GM12878 (cell line): ENCODE measurements around the gene NTN1. TPM values are rescaled to one million over a fixed set of nuclear protein-coding genes. Genes with fewer than 3 reads are reported as not detected.

Experiments
- ATAC-seq: fragments of 200-7000 bp; cut with Tn5 transposase; 3 replicates; pipeline ENCODE4 v1.9.1; 2020; ENCODE audit warnings: mild to moderate bottlenecking, moderate library complexity
- BruUV-seq: library from RNA; stranded (reverse); fragments of 400-500 nt; replicated peaks from 2 replicates; lab custom pipeline; 2021; lab: Mats Ljungman, UMichigan
- CTCF ChIA-PET: fragments of 300-600 bp; sonication (Branson Sonifier 250); formaldehyde crosslinking; extraction: SDS; loops from one replicate; lab custom pipeline; 2021; ENCODE audit warnings: inconsistent platforms; lab: Yijun Ruan, JAX
- POLR2A ChIA-PET: fragments of 350-600 bp; formaldehyde crosslinking; extraction: SDS; loops from one replicate; lab custom pipeline; 2021; ENCODE audit warnings: inconsistent platforms; lab: Charles Lee
- RAD21 ChIA-PET: fragments of 300-600 bp; sonication (Branson Sonifier 250); formaldehyde crosslinking; loops from one replicate; lab custom pipeline; 2023; ENCODE audit warnings: antibody characterized with exemption; ENCODE audit not compliant: unreplicated experiment; lab: Charles Lee
- SMC1A ChIA-PET: fragments of 300-600 bp; sonication (Branson Sonifier 250); formaldehyde crosslinking; loops from one replicate; lab custom pipeline; 2023; ENCODE audit not compliant: unreplicated experiment, uncharacterized antibody; lab: Charles Lee
- DNase-seq: peaks from one replicate; pipeline ENCODE4 v3.0.0-alpha.2; 2011; ENCODE audit warnings: low read depth, low spot score
- FAIRE-seq: peaks from 3 replicates; lab custom pipeline; 2011; peaks lifted over from hg19 to GRCh38; lab: Jason Lieb, UNC
- H2AFZ ChIP-seq: 2 replicates; pipeline ENCODE4 v1.6.0; 2011; ENCODE audit warnings: low read depth, low read length, control low read depth; ENCODE audit not compliant: control insufficient read depth
- H3K27ac ChIP-seq: 2 replicates; pipeline ENCODE4 v1.5.1; 2011; ENCODE audit warnings: control low read depth; ENCODE audit not compliant: control insufficient read depth, insufficient read depth
- H3K27me3 ChIP-seq, 2 experiments: replicated peaks in 1 of 2; 2 replicates each; pipeline versions ENCODE4 v1.6.0 to v1.6.1; 2011; ENCODE audit warnings: low read length in 1 of 2; ENCODE audit not compliant: control insufficient read depth in 2 of 2, insufficient read depth in 2 of 2
- H3K36me3 ChIP-seq, 2 experiments: 2 replicates each; pipeline ENCODE4 v1.5.1; 2011; ENCODE audit warnings: low read length in 1 of 2; ENCODE audit not compliant: control insufficient read depth in 2 of 2, insufficient read depth in 2 of 2
- H3K4me1 ChIP-seq: 2 replicates; pipeline ENCODE4 v1.6.1; 2011; ENCODE audit warnings: mild to moderate bottlenecking, low read length, moderate library complexity, mixed read lengths; ENCODE audit not compliant: control insufficient read depth, insufficient read depth
- H3K4me2 ChIP-seq: 2 replicates; pipeline ENCODE4 v1.6.0; 2011; ENCODE audit warnings: control low read depth; ENCODE audit not compliant: control insufficient read depth, insufficient read depth
- H3K4me3 ChIP-seq: fragments of 200-600 bp; sonication (generic); 2 replicates; pipeline ENCODE4 v1.5.1; 2016
- H3K79me2 ChIP-seq: 2 replicates; pipeline ENCODE4 v1.6.0; 2011; ENCODE audit warnings: low read length; ENCODE audit not compliant: control insufficient read depth, insufficient read depth
- H3K9ac ChIP-seq: 2 replicates; pipeline ENCODE4 v1.8.0; 2011; ENCODE audit warnings: low read length, control low read depth, mixed read lengths; ENCODE audit not compliant: control insufficient read depth, insufficient read depth
- H3K9me3 ChIP-seq: replicated peaks from 3 replicates; pipeline ENCODE4 v1.5.1; 2011; ENCODE audit warnings: mild to moderate bottlenecking, low read length; ENCODE audit not compliant: control insufficient read depth, insufficient read depth
- H4K20me1 ChIP-seq: 2 replicates; pipeline ENCODE4 v1.6.0; 2011; ENCODE audit not compliant: control insufficient read depth, insufficient read depth
- BCL3 ChIP-seq: IDR thresholded peaks from 2 replicates; pipeline ENCODE4 v1.6.1; 2011; ENCODE audit warnings: borderline replicate concordance, low read depth, mild to moderate bottlenecking, moderate library complexity, low read length; ENCODE audit not compliant: insufficient read depth, poor library complexity, severe bottlenecking
- CTCF ChIP-seq, 3 experiments: IDR thresholded peaks in 2 of 3; conservative IDR thresholded peaks in 1 of 3; 2 replicates each; pipeline ENCODE4 v1.5.1; 2011; ENCODE audit warnings: low read depth in 3 of 3, low read length in 3 of 3, mild to moderate bottlenecking in 3 of 3, control low read depth in 2 of 3, moderate library complexity in 2 of 3, inconsistent platforms in 1 of 3, mixed read lengths in 1 of 3; ENCODE audit not compliant: control insufficient read depth in 2 of 3, insufficient read depth in 1 of 3; ENCODE audit errors: extremely low read depth in 1 of 3
- HDAC2 ChIP-seq: fragments of 200-600 bp; sonication (generic); IDR thresholded peaks from 2 replicates; pipeline ENCODE4 v1.6.1; 2017
- MXI1 ChIP-seq: fragments of 150-350 bp; IDR thresholded peaks from 2 replicates; pipeline ENCODE4 v1.6.1; 2011; ENCODE audit warnings: low read depth, mild to moderate bottlenecking, inconsistent platforms, low read length, improper control_type of control experiment
- NFYB ChIP-seq: IDR thresholded peaks from 2 replicates; pipeline ENCODE4 v1.6.1; 2011; ENCODE audit warnings: low read depth, mild to moderate bottlenecking, low read length, improper control_type of control experiment, moderate library complexity; ENCODE audit not compliant: insufficient read depth
- POLR2A ChIP-seq: IDR thresholded peaks from 2 replicates; pipeline ENCODE4 v1.6.1; 2011; ENCODE audit warnings: low read depth, mild to moderate bottlenecking, low read length
- RAD21 ChIP-seq: IDR thresholded peaks from 2 replicates; pipeline ENCODE4 v1.6.1; 2011; ENCODE audit warnings: mild to moderate bottlenecking, low read depth, low read length, moderate library complexity; ENCODE audit not compliant: insufficient read depth
- RAD51 ChIP-seq: fragments of 450-650 bp; IDR thresholded peaks from 2 replicates; pipeline ENCODE4 v1.6.1; 2016; ENCODE audit warnings: moderate library complexity, mild to moderate bottlenecking, inconsistent platforms
- SPI1 ChIP-seq: IDR thresholded peaks from 2 replicates; pipeline ENCODE4 v1.6.1; 2011; ENCODE audit warnings: low read depth, mild to moderate bottlenecking, low read length, moderate library complexity, borderline replicate concordance; ENCODE audit not compliant: insufficient read depth
- SREBF2 ChIP-seq: IDR thresholded peaks from 2 replicates; pipeline ENCODE4 v1.6.1; 2012; ENCODE audit warnings: mild to moderate bottlenecking, low read length
- TCF3 ChIP-seq: IDR thresholded peaks from 2 replicates; pipeline ENCODE4 v1.6.1; 2012; ENCODE audit warnings: low read depth, mild to moderate bottlenecking, low read length, borderline replicate concordance; ENCODE audit not compliant: insufficient read depth
- ZNF24 ChIP-seq: fragments of 450-650 bp; IDR thresholded peaks from 2 replicates; pipeline ENCODE4 v1.6.1; 2017; ENCODE audit warnings: antibody characterized with exemption, mild to moderate bottlenecking
- ZNF274 ChIP-seq: IDR thresholded peaks from one replicate; pipeline ENCODE4 v1.8.0; 2011; ENCODE audit not compliant: insufficient read length, insufficient read depth
- WGBS: methylation state at CpG from one replicate; pipeline ENCODE4 v1.1.6; 2016; ENCODE audit warnings: low lambda C conversion rate; ENCODE audit not compliant: insufficient replicate concordance, insufficient coverage; ENCODE audit errors: missing lambda C conversion rate; 5-methylcytosine and 5-hydroxymethylcytosine counted together
- in situ Hi-C: fragments of 300-500 bp; cut with MboI; formaldehyde crosslinking; loops from 9 replicates; pipeline ENCODE4 v1.14.3; 2018; ENCODE audit warnings: mixed read lengths
- intact Hi-C: fragments of 100-400 bp; cut with micrococcal nuclease; formaldehyde crosslinking; loops from one replicate; pipeline ENCODE4 v1.14.2; 2022; ENCODE audit not compliant: unreplicated experiment
- polyA plus RNA-seq, 11 experiments: library from polyadenylated mRNA; depleted of rRNA in 4 of 11; unstranded in 6 of 11; stranded (reverse) in 5 of 11; fragments of >200 nt; fragmentation: Nextera tagmentation in 4 of 11; fragmentation: Illumina TruSeq in 1 of 11; extraction: Ambion mirVana in 4 of 11; extraction: Trizol in 1 of 11; gene quantifications; 1 replicate in 1 of 11; 2 replicates in 10 of 11; pipeline versions ENCODE4 v1.2.1 to v1.2.3, GENCODE V29; 2011 to 2016; ENCODE audit warnings: inconsistent platforms in 2 of 11, missing spikeins in 2 of 11, low read depth in 1 of 11
- total RNA-seq, 4 experiments: library from RNA; depleted of rRNA in 3 of 4; stranded (reverse); fragments of >200 nt in 3 of 4; fragmentation: Illumina TruSeq in 1 of 4; extraction: Trizol in 1 of 4; gene quantifications; 2 replicates each; pipeline versions ENCODE4 v1.2.1 to v1.2.3, GENCODE V29; 2013 to 2021

Gene NTN1
- total and polyA plus RNA-seq, 10 of the 15 experiments (the other 5 are each of a cell fraction or from before 2014, with no cell fraction given): 0.02 to 0.89 (median 0.35) TPM

- ATAC-seq (no peak), FAIRE-seq (no peak)
- in situ Hi-C loops: no loop called here
- RAD21 ChIA-PET: no interaction called here
- no peak overlapping the region for H3K4me3 ChIP-seq
- 0 out of 2 replicates have a peak, but pooled peaks cover 2% of the 10 kb centered on the region for H4K20me1 ChIP-seq
- no TSS peak for BruUV-seq
- 52% methylated on average over 8 of the region's 8 CpGs for WGBS
- SMC1A ChIA-PET: no interaction called here
- TF ChIP-seq SPI1 (no peak), BCL3 (no peak), RAD21 (no peak), POLR2A (no peak), SREBF2 (no peak), NFYB (no peak), HDAC2 (no peak), ZNF24 (no peak), MXI1 (no peak), TCF3 (no peak), ZNF274 (no peak), CTCF (IDR thresholded peaks at IDR 0.05 in 2 of 3, conservative IDR thresholded peaks at IDR 0.05 in 1 of 3; ENCODE audit: control insufficient read depth in 2 of 3, extremely low read depth in 1 of 3, insufficient read depth in 1 of 3, low read depth in 3 of 3, low read length in 3 of 3) (no peak), RAD51 (no peak)
- TF ChIP-seq, all 136 proteins: peak for 0
- H3K79me2 ChIP-seq: no peaks in the 10 kb centered on the region
- H3K4me2 ChIP-seq: no peak overlapping the region
- intact Hi-C loops: no loop called here
- H3K4me1 ChIP-seq: peaks cover 4% of the 10 kb centered on the region; the same call in 1 of the 2 replicates
- no peak for DNase-seq
- H3K27ac ChIP-seq: no peak overlapping the region
- POLR2A ChIA-PET: no interaction called here
- CTCF ChIA-PET: no interaction called here
- no peak overlapping the region for H3K9ac ChIP-seq
- peaks cover 0 to 6% of the 10 kb centered on the region in 2 experiments; a peak in 1 of 4 replicates for H3K27me3 ChIP-seq
- H3K36me3 ChIP-seq: no peaks in the 10 kb centered on the region
- no peaks in the 10 kb centered on the region for H3K9me3 ChIP-seq
- no peak overlapping the region for H2AFZ ChIP-seq
Measured at GRCh38 chr17:9234389-9234945, 213.2 kb downstream of the NTN1 start.
